Keratinocyte (primary cell): ENCODE results near the gene CFAP20DC.

Source experiments
- CTCF ChIP-seq, 3 experiments: IDR thresholded peaks in 1 of 3; conservative IDR thresholded peaks in 1 of 3; optimal IDR thresholded peaks in 1 of 3; 2 replicates in 2 of 3; 3 replicates in 1 of 3; pipeline versions ENCODE3 to v1.5.1; 2011; ENCODE audit warnings: low read length in 3 of 3, mild to moderate bottlenecking in 3 of 3, moderate library complexity in 2 of 3, control low read depth in 1 of 3, inconsistent platforms in 1 of 3; ENCODE audit not compliant: insufficient read depth in 2 of 3; ENCODE audit errors: extremely low read depth in 1 of 3
- EZH2 ChIP-seq: IDR thresholded peaks from one replicate; pipeline ENCODE4 v1.6.1; 2012; ENCODE audit warnings: inconsistent platforms, mild to moderate bottlenecking, low read length, moderate library complexity

DNA sequence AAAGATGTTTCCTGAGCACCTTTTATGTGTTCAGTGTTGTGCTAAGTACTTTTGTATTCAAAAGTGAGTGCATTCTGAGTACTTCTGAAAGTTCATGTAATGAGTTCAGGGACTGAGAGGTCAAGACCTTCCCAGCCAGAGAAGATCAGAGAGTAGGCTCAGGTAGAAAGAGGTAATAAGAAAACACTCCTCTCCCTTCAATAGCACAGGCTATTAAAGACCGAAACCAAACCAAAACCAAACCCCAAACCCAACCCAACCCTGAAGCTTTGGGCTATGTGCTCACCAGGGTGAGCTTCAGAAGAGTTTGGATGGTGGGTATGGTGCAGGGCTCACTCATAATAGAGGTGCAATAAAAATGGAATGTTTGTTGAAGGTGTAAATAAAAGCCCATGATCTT is 306.5 kb downstream of the CFAP20DC start:
- TF ChIP-seq CTCF (optimal IDR thresholded peaks at IDR 0.05 in 1 of 3, IDR thresholded peaks at IDR 0.05 in 1 of 3, conservative IDR thresholded peaks at IDR 0.05 in 1 of 3; ENCODE audit: extremely low read depth in 1 of 3, insufficient read depth in 2 of 3, low read length in 3 of 3), result no peak
- TF ChIP-seq EZH2, result no peak
